ENCODE data around the gene CAMTA1.

The CAMTA1 gene

DNA sequence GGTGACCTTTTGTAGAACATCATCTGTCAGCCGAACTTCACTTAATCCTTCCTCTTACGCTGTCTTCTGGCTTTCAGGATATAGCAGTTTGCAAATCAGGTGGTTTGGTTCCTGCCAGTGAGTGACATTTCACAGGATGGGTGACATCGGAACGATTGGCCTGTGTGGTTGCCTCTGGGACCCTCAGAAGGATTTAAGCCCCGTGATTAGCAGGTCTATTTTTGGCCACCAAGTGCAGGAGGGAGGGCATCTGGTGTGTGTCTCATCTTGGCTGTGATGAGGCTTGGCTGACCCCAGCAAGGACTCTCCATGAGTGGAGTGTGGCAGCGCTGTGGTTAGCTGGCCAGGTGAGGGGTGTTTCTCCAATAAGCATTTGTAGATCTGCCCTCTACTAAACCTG, 578.2 kb downstream of the CAMTA1 start:
- Histone ChIP-seq H3K4me3 (ENCODE audit: low read length) (no peak overlapping the region), H3K9me3 (ENCODE audit: insufficient read depth, low read depth, low read length) (no peaks in the 10 kb centered on the region), H3K36me3 (ENCODE audit: insufficient read depth, low read length) (no peaks in the 10 kb centered on the region), H3K27ac (ENCODE audit: low read depth, low read length) (no peak overlapping the region), H3K27me3 (ENCODE audit: insufficient read depth, low read length) (no peaks in the 10 kb centered on the region), H3K4me1 (ENCODE audit: insufficient read depth, low read length) (no peaks in the 10 kb centered on the region), H3K9ac (ENCODE audit: low read depth, low read length) (no peak overlapping the region)
- 95% methylated on average over 6 of the region's 6 CpGs for WGBS

DNA sequence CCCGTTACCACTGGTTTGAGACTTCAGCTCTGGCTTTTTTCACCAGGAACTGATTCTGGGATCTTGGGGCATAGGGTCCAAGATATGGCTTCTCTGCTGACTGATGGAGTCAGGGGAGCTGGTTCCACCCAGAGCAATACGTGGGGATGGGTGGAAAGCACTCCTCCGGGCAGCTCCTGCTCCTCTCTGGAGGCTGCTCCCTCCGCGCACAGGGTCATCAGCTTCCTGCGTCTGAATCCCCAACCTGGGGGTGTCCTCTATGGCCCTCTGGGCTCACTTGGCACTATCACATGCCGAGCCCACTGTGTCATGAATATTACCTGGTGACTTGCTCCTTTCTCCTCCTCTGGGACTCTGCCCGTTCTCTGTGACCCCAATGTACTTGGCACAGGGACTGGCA, 580.5 kb downstream of the CAMTA1 start:
- no peaks in the 10 kb centered on the region for H3K36me3 ChIP-seq (ENCODE audit: insufficient read depth, low read length)
- 86% methylated on average over 8 of the region's 8 CpGs for WGBS
- no peak overlapping the region for H3K27ac ChIP-seq (ENCODE audit: low read depth, low read length)
- H3K4me1 ChIP-seq (ENCODE audit: insufficient read depth, low read length), result no peaks in the 10 kb centered on the region
- H3K4me3 ChIP-seq (ENCODE audit: low read length), result no peak overlapping the region
- no peak overlapping the region for H3K9ac ChIP-seq (ENCODE audit: low read depth, low read length)
- no peaks in the 10 kb centered on the region for H3K27me3 ChIP-seq (ENCODE audit: insufficient read depth, low read length)
- H3K9me3 ChIP-seq (ENCODE audit: insufficient read depth, low read depth, low read length), result no peaks in the 10 kb centered on the region

DNA sequence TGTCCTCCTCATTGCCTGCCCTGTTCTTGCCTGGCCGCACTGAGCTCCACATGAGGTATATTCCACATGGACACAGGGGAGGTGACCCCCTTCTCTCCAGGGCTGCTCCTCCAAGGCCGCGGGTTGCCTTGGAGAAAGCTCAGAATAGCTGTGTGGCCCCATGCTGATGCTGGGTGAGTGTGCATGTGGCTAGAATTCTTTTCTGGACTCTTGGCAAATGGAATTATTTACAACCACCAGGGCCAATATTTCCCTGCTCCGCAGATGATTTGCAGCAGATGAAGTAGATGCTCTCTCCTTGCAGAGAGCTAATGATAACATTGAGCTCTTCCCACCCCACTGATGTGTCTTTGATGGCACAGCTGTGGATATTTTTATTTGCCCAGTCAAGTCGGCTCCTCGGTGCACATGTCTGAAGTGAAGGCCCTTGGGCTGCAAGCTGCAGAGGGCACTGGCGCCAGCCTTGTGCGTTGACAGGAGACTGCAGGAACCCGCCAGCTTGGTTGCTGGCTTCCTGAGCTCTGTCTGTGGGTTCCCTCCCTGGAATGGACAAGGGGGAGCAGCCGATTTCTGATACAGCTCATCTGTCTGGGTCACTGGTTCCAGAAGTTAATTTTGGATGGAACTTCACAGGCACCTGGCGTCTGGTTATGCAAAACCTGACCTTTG, 581.2 kb downstream of the CAMTA1 start:
- no peak overlapping the region for H3K27ac ChIP-seq (ENCODE audit: low read depth, low read length)
- WGBS, result 89% methylated on average over 11 of the region's 11 CpGs
- no peak overlapping the region for H3K4me3 ChIP-seq (ENCODE audit: low read length)
- H3K9ac ChIP-seq (ENCODE audit: low read depth, low read length), result no peak overlapping the region
- no peaks in the 10 kb centered on the region for H3K4me1 ChIP-seq (ENCODE audit: insufficient read depth, low read length)
- H3K27me3 ChIP-seq (ENCODE audit: insufficient read depth, low read length), result no peaks in the 10 kb centered on the region
- no peaks in the 10 kb centered on the region for H3K9me3 ChIP-seq (ENCODE audit: insufficient read depth, low read depth, low read length)
- H3K36me3 ChIP-seq (ENCODE audit: insufficient read depth, low read length), result no peaks in the 10 kb centered on the region

DNA sequence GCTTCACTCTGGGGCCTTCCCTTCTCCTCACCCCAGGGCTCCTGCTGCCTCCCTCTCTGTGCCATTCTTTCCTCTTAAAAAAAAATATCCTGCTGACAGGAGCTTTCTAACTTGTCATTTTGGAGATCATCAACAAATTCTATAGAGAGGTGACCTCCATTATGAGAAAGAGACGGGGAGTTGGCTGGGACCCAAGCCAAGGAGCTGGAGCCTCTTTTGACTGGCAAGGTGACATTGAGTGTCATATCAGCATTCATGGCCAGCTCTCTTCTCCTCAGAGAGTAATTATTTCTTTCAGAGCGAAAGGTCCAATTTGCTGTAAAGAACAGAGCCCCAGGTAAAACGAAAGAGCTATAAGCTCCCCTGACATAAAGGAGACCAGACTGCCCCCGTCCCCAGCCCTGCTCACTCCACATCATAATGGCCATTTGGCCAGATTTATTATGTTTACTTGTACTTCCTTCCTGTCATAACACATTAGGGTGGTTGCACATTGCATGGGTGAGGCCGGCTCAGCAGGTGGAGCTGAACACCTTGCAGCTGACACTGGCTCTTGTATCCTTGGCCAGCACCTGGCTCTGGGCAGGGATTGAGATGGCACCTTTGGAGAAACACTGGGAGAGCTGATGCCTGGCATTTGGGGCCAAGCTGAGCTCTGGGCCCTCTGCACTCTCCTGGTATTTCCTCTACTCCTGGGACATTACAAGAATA, 581.9 kb downstream of the CAMTA1 start:
- 80% methylated on average over 5 of the region's 5 CpGs for WGBS
- Histone ChIP-seq H3K27ac (ENCODE audit: low read depth, low read length) (no peak overlapping the region), H3K4me3 (ENCODE audit: low read length) (no peak overlapping the region), H3K27me3 (ENCODE audit: insufficient read depth, low read length) (no peaks in the 10 kb centered on the region), H3K9me3 (ENCODE audit: insufficient read depth, low read depth, low read length) (no peaks in the 10 kb centered on the region), H3K36me3 (ENCODE audit: insufficient read depth, low read length) (no peaks in the 10 kb centered on the region), H3K9ac (ENCODE audit: low read depth, low read length) (no peak overlapping the region), H3K4me1 (ENCODE audit: insufficient read depth, low read length) (no peaks in the 10 kb centered on the region)

GRCh38 chr1:7369866-7370265, 584.6 kb downstream of the CAMTA1 start:
- H3K27ac ChIP-seq (ENCODE audit: low read depth, low read length), result no peak overlapping the region
- WGBS, result 96% methylated on average over 8 of the region's 8 CpGs
- no peak overlapping the region for H3K4me3 ChIP-seq (ENCODE audit: low read length)
- H3K36me3 ChIP-seq (ENCODE audit: insufficient read depth, low read length), result no peaks in the 10 kb centered on the region
- no peaks in the 10 kb centered on the region for H3K27me3 ChIP-seq (ENCODE audit: insufficient read depth, low read length)
- no peak overlapping the region for H3K9ac ChIP-seq (ENCODE audit: low read depth, low read length)
- no peaks in the 10 kb centered on the region for H3K9me3 ChIP-seq (ENCODE audit: insufficient read depth, low read depth, low read length)
- H3K4me1 ChIP-seq (ENCODE audit: insufficient read depth, low read length), result peaks cover 7% of the 10 kb centered on the region; the same call in 1 of the 2 replicates

DNA sequence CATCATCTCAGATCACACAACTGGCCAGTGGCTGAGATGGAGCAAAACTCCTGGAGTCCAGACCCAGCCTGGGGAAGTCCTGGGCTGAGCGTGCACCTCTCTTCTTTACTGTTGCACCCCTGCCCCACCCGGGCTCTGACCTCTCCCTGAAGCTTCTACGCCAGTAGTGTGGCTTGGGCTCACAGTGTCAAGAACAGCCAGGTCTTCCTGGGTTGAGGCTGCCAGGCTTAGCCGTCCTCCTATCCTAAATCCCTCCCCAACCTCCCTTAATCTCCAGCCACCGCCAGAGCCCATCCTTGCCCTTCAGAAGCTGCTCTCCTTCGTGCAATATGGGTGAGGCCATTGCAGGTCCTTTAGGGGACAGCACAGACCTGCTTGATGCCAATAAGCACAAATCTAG, 586.7 kb downstream of the CAMTA1 start:
- Histone ChIP-seq H3K27ac (ENCODE audit: low read depth, low read length) (no peak overlapping the region), H3K36me3 (ENCODE audit: insufficient read depth, low read length) (no peaks in the 10 kb centered on the region), H3K9ac (ENCODE audit: low read depth, low read length) (no peak overlapping the region), H3K27me3 (ENCODE audit: insufficient read depth, low read length) (no peaks in the 10 kb centered on the region), H3K9me3 (ENCODE audit: insufficient read depth, low read depth, low read length) (no peaks in the 10 kb centered on the region), H3K4me3 (ENCODE audit: low read length) (no peak overlapping the region), H3K4me1 (ENCODE audit: insufficient read depth, low read length) (peaks cover 7% of the 10 kb centered on the region; the same call in 1 of the 2 replicates)
- 93% methylated on average over 6 of the region's 6 CpGs for WGBS

GRCh38 chr1:7372477-7373120, 587.3 kb downstream of the CAMTA1 start:
- no peaks in the 10 kb centered on the region for H3K27me3 ChIP-seq (ENCODE audit: insufficient read depth, low read length)
- H3K9me3 ChIP-seq (ENCODE audit: insufficient read depth, low read depth, low read length), result no peaks in the 10 kb centered on the region
- H3K4me1 ChIP-seq (ENCODE audit: insufficient read depth, low read length), result peaks cover 7% of the 10 kb centered on the region; the same call in 1 of the 2 replicates
- no peak overlapping the region for H3K27ac ChIP-seq (ENCODE audit: low read depth, low read length)
- no peak overlapping the region for H3K9ac ChIP-seq (ENCODE audit: low read depth, low read length)
- no peaks in the 10 kb centered on the region for H3K36me3 ChIP-seq (ENCODE audit: insufficient read depth, low read length)
- 93% methylated on average over 19 of the region's 19 CpGs for WGBS
- H3K4me3 ChIP-seq (ENCODE audit: low read length), result no peak overlapping the region

DNA sequence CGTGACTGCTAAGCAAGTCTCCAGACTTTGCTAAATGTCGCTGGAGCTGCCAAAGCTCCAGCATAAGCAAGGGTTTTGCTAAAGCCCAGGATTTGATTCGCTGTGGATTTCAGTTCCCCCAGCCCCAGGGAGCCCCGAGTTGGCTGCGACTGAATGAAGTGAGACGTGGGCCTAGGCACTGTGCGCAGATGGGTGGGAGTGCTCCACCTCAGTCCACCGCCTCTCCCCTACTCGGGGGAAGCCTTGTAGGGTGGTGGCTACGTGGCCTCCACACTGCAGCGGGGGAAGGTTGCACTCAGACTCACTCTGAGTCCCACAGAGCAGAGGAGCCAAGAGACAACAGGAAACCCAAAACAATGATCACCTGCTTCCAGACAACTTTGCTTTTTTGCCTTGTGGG, 588.0 kb downstream of the CAMTA1 start:
- WGBS, result 85% methylated on average over 11 of the region's 11 CpGs
- no peaks in the 10 kb centered on the region for H3K36me3 ChIP-seq (ENCODE audit: insufficient read depth, low read length)
- no peaks in the 10 kb centered on the region for H3K27me3 ChIP-seq (ENCODE audit: insufficient read depth, low read length)
- H3K27ac ChIP-seq (ENCODE audit: low read depth, low read length), result no peak overlapping the region
- H3K4me3 ChIP-seq (ENCODE audit: low read length), result no peak overlapping the region
- H3K4me1 ChIP-seq (ENCODE audit: insufficient read depth, low read length), result peaks cover 7% of the 10 kb centered on the region; the same call in 1 of the 2 replicates
- H3K9ac ChIP-seq (ENCODE audit: low read depth, low read length), result no peak overlapping the region
- no peaks in the 10 kb centered on the region for H3K9me3 ChIP-seq (ENCODE audit: insufficient read depth, low read depth, low read length)

- WGBS, result 79% methylated on average over 14 of the region's 14 CpGs
Measured at GRCh38 chr1:7373876-7374562, 588.8 kb downstream of the CAMTA1 start.

GRCh38 chr1:7374563-7375160, 589.4 kb downstream of the CAMTA1 start:
- WGBS, result 97% methylated on average over 12 of the region's 12 CpGs
- no peak overlapping the region for H3K27ac ChIP-seq (ENCODE audit: low read depth, low read length)

More at GRCh38 chr1:7373876-7374562, 588.8 kb downstream of the CAMTA1 start:
- H3K36me3 ChIP-seq (ENCODE audit: insufficient read depth, low read length), result no peaks in the 10 kb centered on the region
- H3K9me3 ChIP-seq (ENCODE audit: insufficient read depth, low read depth, low read length), result no peaks in the 10 kb centered on the region
- no peak overlapping the region for H3K27ac ChIP-seq (ENCODE audit: low read depth, low read length)
- no peak overlapping the region for H3K9ac ChIP-seq (ENCODE audit: low read depth, low read length)
- H3K4me1 ChIP-seq (ENCODE audit: insufficient read depth, low read length), result peaks cover 11% of the 10 kb centered on the region
- H3K27me3 ChIP-seq (ENCODE audit: insufficient read depth, low read length), result no peaks in the 10 kb centered on the region
- no peak overlapping the region for H3K4me3 ChIP-seq (ENCODE audit: low read length)

More at GRCh38 chr1:7374563-7375160, 589.4 kb downstream of the CAMTA1 start:
- Histone ChIP-seq H3K4me1 (ENCODE audit: insufficient read depth, low read length) (peaks cover 17% of the 10 kb centered on the region), H3K9me3 (ENCODE audit: insufficient read depth, low read depth, low read length) (no peaks in the 10 kb centered on the region), H3K4me3 (ENCODE audit: low read length) (no peak overlapping the region), H3K27me3 (ENCODE audit: insufficient read depth, low read length) (no peaks in the 10 kb centered on the region), H3K9ac (ENCODE audit: low read depth, low read length) (no peak overlapping the region), H3K36me3 (ENCODE audit: insufficient read depth, low read length) (no peaks in the 10 kb centered on the region)
